Measurements from ENCODE around the gene UGT2A3. TPM values are rescaled to one million over a fixed set of nuclear protein-coding genes. Genes with fewer than 3 reads are reported as not detected.
"Not testable (repeated sequence)": the region's sequence is repeated elsewhere in the genome, so short reads cannot be mapped to it uniquely, and the experiment has no call there.

UGT2A3 gene
- total RNA-seq, 1 donor from 2014 or later, result not detected

- H3K9me3 ChIP-seq, result no peaks in the 10 kb centered on the region
- H3K4me1 ChIP-seq, result no peaks in the 10 kb centered on the region
- ATAC-seq, result no peak
- no peaks in the 10 kb centered on the region for H3K27me3 ChIP-seq
- intact Hi-C loops (cut with DNase I), result no loop called here
- DNase-seq, result no peak
- no peak for TF ChIP-seq CTCF (IDR thresholded peaks at IDR 0.05)
- H3K4me3 ChIP-seq, result no peak overlapping the region
- no peaks in the 10 kb centered on the region for H3K36me3 ChIP-seq
- no peak overlapping the region for H3K27ac ChIP-seq
Observed at GRCh38 chr4:68929076-68929737, 22.4 kb downstream of the UGT2A3 start.

- H3K4me3 ChIP-seq, result no peak overlapping the region
- no peaks in the 10 kb centered on the region for H3K27me3 ChIP-seq
- DNase-seq, result no peak
- H3K27ac ChIP-seq, result no peak overlapping the region
- intact Hi-C loops (cut with DNase I), result no loop called here
- no peak for TF ChIP-seq CTCF (IDR thresholded peaks at IDR 0.05)
- H3K36me3 ChIP-seq, result no peaks in the 10 kb centered on the region
- H3K4me1 ChIP-seq, result no peaks in the 10 kb centered on the region
- H3K9me3 ChIP-seq, result no peaks in the 10 kb centered on the region
- no peak for ATAC-seq
Observed at GRCh38 chr4:68927165-68927564, 24.4 kb downstream of the UGT2A3 start.

- DNase-seq; H3K9me3 ChIP-seq; H3K4me1 ChIP-seq; intact Hi-C loops (cut with DNase I); H3K27ac ChIP-seq; ATAC-seq; H3K36me3 ChIP-seq; H3K27me3 ChIP-seq; H3K4me3 ChIP-seq: not testable (repeated sequence)
Observed at GRCh38 chr4:68922202-68922601, 29.4 kb downstream of the UGT2A3 start.

- TF ChIP-seq CTCF (IDR thresholded peaks at IDR 0.05), result no peak
- intact Hi-C loops (cut with DNase I), result no loop called here
- Histone ChIP-seq H3K36me3 (no peaks in the 10 kb centered on the region), H3K27me3 (no peaks in the 10 kb centered on the region), H3K27ac (no peak overlapping the region), H3K4me1 (no peaks in the 10 kb centered on the region), H3K4me3 (no peak overlapping the region), H3K9me3 (no peaks in the 10 kb centered on the region)
- DNase-seq (no peak), ATAC-seq (no peak)
Observed at GRCh38 chr4:68921051-68921450, 30.6 kb downstream of the UGT2A3 start.

GRCh38 chr4:68917016-68917415 lies 34.6 kb downstream of the UGT2A3 start:
- no peaks in the 10 kb centered on the region for H3K27me3 ChIP-seq
- H3K36me3 ChIP-seq, result no peaks in the 10 kb centered on the region
- H3K27ac ChIP-seq, result no peak overlapping the region
- H3K4me1 ChIP-seq, result no peaks in the 10 kb centered on the region
- ATAC-seq (no peak), DNase-seq (no peak)
- H3K4me3 ChIP-seq, result no peak overlapping the region
- no peaks in the 10 kb centered on the region for H3K9me3 ChIP-seq
- no peak for TF ChIP-seq CTCF (IDR thresholded peaks at IDR 0.05)
- intact Hi-C loops (cut with DNase I), result no loop called here

GRCh38 chr4:68912807-68913206 lies 38.8 kb downstream of the UGT2A3 start:
- no peaks in the 10 kb centered on the region for H3K27me3 ChIP-seq
- DNase-seq (no peak), ATAC-seq (no peak)
- H3K4me3 ChIP-seq, result no peak overlapping the region
- H3K4me1 ChIP-seq, result no peaks in the 10 kb centered on the region
- intact Hi-C loops (cut with DNase I), result no loop called here
- H3K27ac ChIP-seq, result no peak overlapping the region
- no peaks in the 10 kb centered on the region for H3K9me3 ChIP-seq
- TF ChIP-seq CTCF (IDR thresholded peaks at IDR 0.05), result no peak
- no peaks in the 10 kb centered on the region for H3K36me3 ChIP-seq

Measured in upper lobe of right lung (tissue), 1 donor.